Urinary bladder (tissue), 4 donors: ENCODE measurements around the gene DCLK2. TPM values are rescaled to one million over a fixed set of nuclear protein-coding genes. Genes with fewer than 3 reads are reported as not detected.

Experiments used
- DNase-seq: peaks from one replicate; pipeline ENCODE4 v3.0.0-alpha.2; 2015; ENCODE audit errors: extremely low spot score
- H3K27ac ChIP-seq: one replicate; pipeline ENCODE4 v1.5.1; 2013; ENCODE audit warnings: low read depth, mild to moderate bottlenecking, moderate library complexity
- H3K36me3 ChIP-seq: one replicate; pipeline ENCODE4 v1.6.1; 2013; ENCODE audit warnings: mild to moderate bottlenecking, moderate library complexity; ENCODE audit not compliant: insufficient read depth
- H3K4me1 ChIP-seq: one replicate; pipeline ENCODE4 v1.6.1; 2013; ENCODE audit warnings: mild to moderate bottlenecking, moderate library complexity; ENCODE audit not compliant: insufficient read depth
- H3K4me3 ChIP-seq: one replicate; pipeline ENCODE4 v1.5.1; 2013; ENCODE audit warnings: low read depth, low read length
- WGBS: extraction: QIAGEN DNeasy Blood & Tissue Kit; methylation state at CpG from one replicate; pipeline ENCODE4 v1.1.7; 2013; 5-methylcytosine and 5-hydroxymethylcytosine counted together
- polyA plus RNA-seq: library from polyadenylated mRNA; stranded (reverse); fragments of 200-250 nt; gene quantifications from one replicate; pipeline ENCODE4 v1.2.3, GENCODE V29; 2013
- total RNA-seq: library from RNA; depleted of rRNA; stranded (reverse); fragments of >200 nt; gene quantifications from one replicate; pipeline ENCODE4 v1.2.3, GENCODE V29; 2014
- donor health status: healthy with polysubstance abuse.
- donor health status: healthy.

The DCLK2 gene
- total and polyA plus RNA-seq, 2 donors = 6.2 to 22.2 TPM

- Histone ChIP-seq H3K27ac (no peak overlapping the region), H3K4me1 (no peaks in the 10 kb centered on the region), H3K36me3 (no peaks in the 10 kb centered on the region), H3K4me3 (no peak overlapping the region)
- WGBS = 99% methylated on average over 1 of the region's 1 CpG
- DNase-seq = no peak
Measured at GRCh38 chr4:150114641-150115040, 36.4 kb downstream of the DCLK2 start.

DNA sequence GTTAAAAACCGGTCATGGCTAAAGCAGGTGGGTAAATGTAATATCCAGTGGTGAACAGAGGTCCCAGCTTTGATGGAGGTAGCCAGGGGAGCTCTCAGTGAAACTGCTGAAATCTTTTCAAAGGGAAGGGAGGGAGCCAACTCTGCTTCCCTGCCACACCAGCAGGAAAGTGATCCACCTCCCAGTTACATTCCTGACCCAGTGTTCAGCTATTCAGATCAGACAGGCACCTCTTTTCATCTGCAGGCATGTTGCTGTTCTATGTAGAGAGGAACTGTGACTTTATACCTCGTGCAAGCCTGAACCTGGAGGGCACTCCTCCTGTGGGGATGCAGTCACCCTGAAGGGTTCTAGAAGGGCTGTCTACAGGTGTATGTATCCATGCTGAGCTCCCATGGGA lies 37.6 kb downstream of the DCLK2 start:
- no peaks in the 10 kb centered on the region for H3K4me1 ChIP-seq
- H3K27ac ChIP-seq = no peak overlapping the region
- no peaks in the 10 kb centered on the region for H3K36me3 ChIP-seq
- no peak for DNase-seq
- H3K4me3 ChIP-seq = no peak overlapping the region
- WGBS = 94% methylated on average over 2 of the region's 2 CpGs

- Histone ChIP-seq H3K4me1 (no peaks in the 10 kb centered on the region), H3K36me3 (no peaks in the 10 kb centered on the region), H3K27ac (no peak overlapping the region), H3K4me3 (no peak overlapping the region)
- no peak for DNase-seq
- over 99% methylated on average over 2 of the region's 2 CpGs for WGBS
Measured at GRCh38 chr4:150116506-150116905, 38.3 kb downstream of the DCLK2 start.

DNA sequence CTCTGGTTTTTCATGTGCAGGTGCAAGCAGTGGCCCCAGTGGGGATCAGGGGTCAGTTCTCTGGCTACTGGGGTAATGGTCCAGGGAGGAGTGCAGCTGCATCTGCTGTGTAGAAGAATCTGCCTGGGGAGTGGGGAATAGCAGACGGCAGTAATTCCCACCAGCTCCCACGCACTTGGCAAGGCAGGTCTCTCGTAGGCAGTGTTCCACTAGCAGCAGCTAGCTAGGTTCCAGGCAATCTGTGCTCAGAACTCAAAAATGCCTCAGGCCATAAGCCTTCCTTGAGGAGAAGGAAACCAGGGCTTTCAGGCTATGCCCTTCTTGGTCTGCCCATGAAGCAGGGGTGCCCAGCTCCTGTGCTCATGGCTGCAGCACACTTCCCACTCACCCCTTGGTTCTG lies 38.8 kb downstream of the DCLK2 start:
- WGBS = 73% methylated on average over 3 of the region's 3 CpGs
- no peak for DNase-seq
- Histone ChIP-seq H3K27ac (no peak overlapping the region), H3K4me3 (no peak overlapping the region), H3K36me3 (no peaks in the 10 kb centered on the region), H3K4me1 (no peaks in the 10 kb centered on the region)

- no peaks in the 10 kb centered on the region for H3K4me1 ChIP-seq
- H3K27ac ChIP-seq = no peak overlapping the region
- no peaks in the 10 kb centered on the region for H3K36me3 ChIP-seq
- WGBS = 89% methylated on average over 3 of the region's 3 CpGs
- H3K4me3 ChIP-seq = no peak overlapping the region
- no peak for DNase-seq
Measured at GRCh38 chr4:150117629-150118028, 39.4 kb downstream of the DCLK2 start.

DNA sequence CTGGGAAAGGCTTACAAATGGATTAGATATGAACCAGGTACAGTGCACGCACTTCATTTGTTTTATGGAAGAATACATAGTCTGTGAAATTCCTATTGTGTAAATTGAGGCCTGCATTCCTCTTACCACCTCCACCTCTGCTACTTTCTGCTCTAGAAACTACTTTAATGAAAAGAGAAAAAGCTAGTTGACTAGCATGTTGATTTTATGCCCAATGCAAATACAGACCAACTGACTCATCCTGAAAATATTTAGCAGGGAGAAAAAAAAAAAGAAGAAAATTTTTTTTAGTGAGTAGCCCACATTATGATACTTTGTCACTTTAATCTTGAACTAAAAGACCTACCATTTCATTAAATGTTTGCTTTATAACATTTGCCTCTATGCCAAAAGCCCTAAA lies 41.2 kb downstream of the DCLK2 start:
- H3K27ac ChIP-seq = no peak overlapping the region
- no peak overlapping the region for H3K4me3 ChIP-seq
- DNase-seq = no peak
- WGBS = 88% methylated on average over 1 of the region's 1 CpG
- no peaks in the 10 kb centered on the region for H3K4me1 ChIP-seq
- H3K36me3 ChIP-seq = no peaks in the 10 kb centered on the region

DNA sequence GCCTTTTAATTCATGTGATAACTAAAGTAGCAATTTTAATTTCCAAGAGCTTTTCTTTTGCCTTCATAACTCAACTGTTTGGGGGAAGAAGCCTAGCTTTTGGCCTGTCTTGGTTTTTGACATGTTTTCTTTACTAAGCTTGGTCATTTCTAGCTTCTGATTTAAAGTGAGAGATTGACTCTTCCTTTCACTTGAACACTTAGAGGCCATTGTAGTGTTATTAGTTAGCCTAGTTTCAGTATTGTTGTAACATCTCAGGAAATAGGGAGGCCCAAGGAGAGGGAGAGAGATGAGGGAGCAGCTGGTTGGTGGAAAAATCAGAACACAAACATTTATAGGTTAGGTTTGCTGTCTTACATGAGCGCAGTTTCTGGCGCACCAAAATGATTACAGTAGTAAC lies 44.8 kb downstream of the DCLK2 start:
- H3K36me3 ChIP-seq = no peaks in the 10 kb centered on the region
- H3K4me3 ChIP-seq = no peak overlapping the region
- no peaks in the 10 kb centered on the region for H3K4me1 ChIP-seq
- no peak overlapping the region for H3K27ac ChIP-seq
- WGBS = 98% methylated on average over 2 of the region's 2 CpGs
- DNase-seq = no peak

GRCh38 chr4:150123796-150124677 lies 45.8 kb downstream of the DCLK2 start:
- WGBS = 87% methylated on average over 10 of the region's 10 CpGs
- Histone ChIP-seq H3K4me3 (no peak overlapping the region), H3K36me3 (no peaks in the 10 kb centered on the region), H3K4me1 (no peaks in the 10 kb centered on the region), H3K27ac (no peak overlapping the region)
- no peak for DNase-seq

DNA sequence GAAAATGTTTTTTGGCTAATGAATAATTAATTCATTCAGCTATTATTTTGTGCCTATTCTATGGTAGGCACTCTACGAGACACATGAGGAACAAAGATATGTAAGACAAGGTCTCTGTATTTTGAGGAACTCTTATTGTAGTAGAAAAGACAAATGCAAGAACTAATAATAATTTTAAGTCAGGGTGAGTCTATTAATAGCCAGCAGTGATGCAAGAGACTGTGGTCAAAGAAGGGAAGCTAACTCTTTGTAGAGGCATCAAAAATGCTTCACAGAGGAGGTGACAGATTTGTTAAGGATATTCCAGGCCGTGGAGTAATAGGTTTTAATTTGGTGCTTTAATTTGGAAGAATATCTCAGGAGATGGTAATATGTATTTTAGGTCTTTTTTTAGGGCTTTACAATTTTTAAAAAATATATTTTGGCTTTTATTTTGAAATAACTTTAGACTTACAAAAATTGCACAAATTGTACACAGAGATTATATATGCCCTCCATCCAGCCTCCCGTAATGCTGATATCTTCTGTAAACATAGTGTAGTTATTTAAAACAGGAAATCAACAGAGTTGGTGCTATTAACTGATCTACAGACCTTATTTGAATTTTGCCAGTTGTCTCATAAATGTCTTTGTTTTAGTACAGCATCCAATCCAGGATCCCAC lies 48.1 kb downstream of the DCLK2 start:
- DNase-seq = no peak
- Histone ChIP-seq H3K4me3 (no peak overlapping the region), H3K36me3 (no peaks in the 10 kb centered on the region), H3K4me1 (no peaks in the 10 kb centered on the region), H3K27ac (no peak overlapping the region)
- WGBS = 51% methylated on average over 3 of the region's 3 CpGs

GRCh38 chr4:150126864-150127203 lies 48.6 kb downstream of the DCLK2 start:
- Histone ChIP-seq H3K27ac (no peak overlapping the region), H3K4me1 (no peaks in the 10 kb centered on the region), H3K36me3 (no peaks in the 10 kb centered on the region), H3K4me3 (no peak overlapping the region)
- 24% methylated on average over 1 of the region's 1 CpG for WGBS
- no peak for DNase-seq

DNA sequence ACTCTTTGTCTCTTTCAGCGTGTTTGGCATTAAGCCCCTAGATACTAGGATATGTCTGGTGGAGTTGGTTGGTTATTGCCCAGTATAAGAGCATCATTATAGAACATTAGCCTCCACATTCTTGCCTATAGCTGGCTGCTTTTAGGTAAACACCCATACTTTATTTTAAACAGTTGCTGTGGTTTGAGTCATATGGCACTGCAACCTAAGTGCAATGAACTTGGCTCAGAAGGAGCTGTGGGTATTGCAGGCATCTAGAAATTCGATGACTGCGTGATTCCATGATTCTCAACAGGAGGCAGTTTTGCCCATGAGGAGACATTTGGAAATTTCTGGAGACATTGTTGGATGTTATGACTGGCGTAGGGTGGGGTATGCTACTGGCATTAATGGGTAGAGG lies 49.5 kb downstream of the DCLK2 start:
- 98% methylated on average over 4 of the region's 4 CpGs for WGBS
- H3K4me1 ChIP-seq = no peaks in the 10 kb centered on the region
- H3K4me3 ChIP-seq = no peak overlapping the region
- no peaks in the 10 kb centered on the region for H3K36me3 ChIP-seq
- DNase-seq = no peak
- no peak overlapping the region for H3K27ac ChIP-seq

GRCh38 chr4:150130933-150131332 lies 52.7 kb downstream of the DCLK2 start:
- Histone ChIP-seq H3K4me1 (no peaks in the 10 kb centered on the region), H3K27ac (no peak overlapping the region), H3K36me3 (no peaks in the 10 kb centered on the region), H3K4me3 (no peak overlapping the region)
- WGBS = 64% methylated on average over 2 of the region's 2 CpGs
- DNase-seq = no peak

DNA sequence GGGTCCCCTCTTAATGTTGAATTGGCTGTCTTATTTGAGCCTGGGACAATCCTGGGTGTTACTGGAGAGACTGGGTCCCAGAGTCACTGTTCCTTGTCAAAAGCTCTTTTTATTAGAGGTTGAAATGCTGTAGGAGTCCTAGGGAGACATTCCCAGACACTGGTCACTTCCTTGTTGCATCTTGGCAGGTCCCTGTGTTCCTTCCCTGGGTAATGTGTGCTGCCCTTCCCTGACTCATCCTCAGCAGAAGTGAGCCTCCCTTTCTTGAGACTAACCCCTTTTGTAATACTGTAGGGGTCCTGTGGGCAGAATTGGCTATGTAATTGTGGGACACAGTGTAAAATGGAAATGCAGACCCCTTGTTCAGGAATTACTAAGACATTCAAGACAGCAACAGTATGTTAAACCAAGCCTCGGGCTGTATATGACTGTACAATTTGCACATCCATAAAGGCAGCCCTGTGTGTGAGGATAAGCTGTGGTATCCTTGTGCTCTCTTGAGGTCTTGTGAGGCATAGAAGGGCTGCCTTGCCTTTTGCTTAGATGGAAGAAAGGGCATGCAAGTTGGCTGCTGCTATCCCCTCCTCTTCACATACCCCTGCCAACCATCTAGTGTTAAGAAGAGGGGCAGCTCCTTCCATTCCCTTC lies 53.5 kb downstream of the DCLK2 start:
- Histone ChIP-seq H3K27ac (no peak overlapping the region), H3K36me3 (no peaks in the 10 kb centered on the region), H3K4me3 (no peak overlapping the region), H3K4me1 (no peaks in the 10 kb centered on the region)
- WGBS = 96% methylated on average over 1 of the region's 1 CpG
- DNase-seq = no peak

DNA sequence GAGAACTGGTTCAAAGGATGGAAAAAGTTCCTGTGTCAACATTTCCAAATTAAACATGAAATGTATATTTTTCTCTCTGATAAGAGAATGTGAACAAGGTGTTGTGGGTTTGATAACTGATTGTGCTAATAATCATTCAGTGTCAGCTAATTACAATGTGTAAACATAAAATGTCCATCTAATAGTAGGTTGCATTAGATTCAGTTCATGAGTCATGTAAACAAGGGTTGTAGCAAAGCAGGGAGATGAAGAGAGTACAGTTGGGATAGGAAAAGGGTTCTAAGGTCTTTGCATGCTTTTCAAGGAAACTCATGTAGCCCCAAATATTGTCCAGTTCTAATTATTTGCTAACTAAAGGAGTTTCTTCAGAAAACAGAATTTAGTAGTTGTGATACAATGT lies 55.4 kb downstream of the DCLK2 start:
- H3K4me1 ChIP-seq = no peaks in the 10 kb centered on the region
- H3K36me3 ChIP-seq = no peaks in the 10 kb centered on the region
- H3K27ac ChIP-seq = no peak overlapping the region
- H3K4me3 ChIP-seq = no peak overlapping the region
- DNase-seq = no peak
